ENCODE measurements around the gene TMEM62. TPM values are rescaled to one million over a fixed set of nuclear protein-coding genes. Genes with fewer than 3 reads are reported as not detected.

Gene TMEM62
- total RNA-seq, 1 donor from 2014 or later = 19.1 TPM

GRCh38 chr15:43232289-43232874 is 99.0 kb downstream of the TMEM62 start:
- no peak for DNase-seq
- no peaks in the 10 kb centered on the region for H3K36me3 Mint-ChIP-seq (ENCODE audit: unreplicated experiment)
- peaks cover 5% of the 10 kb centered on the region for H3K27me3 Mint-ChIP-seq (ENCODE audit: unreplicated experiment)
- no peak overlapping the region for H3K4me3 Mint-ChIP-seq (ENCODE audit: unreplicated experiment)
- no peak for TF ChIP-seq CTCF (IDR thresholded peaks at IDR 0.05; ENCODE audit: partially characterized antibody, unreplicated experiment)
- H3K4me1 Mint-ChIP-seq (ENCODE audit: low read depth, unreplicated experiment) = no peaks in the 10 kb centered on the region
- no peaks in the 10 kb centered on the region for H3K9me3 Mint-ChIP-seq (ENCODE audit: unreplicated experiment)
- H3K27ac Mint-ChIP-seq (ENCODE audit: unreplicated experiment) = no peak overlapping the region

Other genes starting within 250 kb of the TMEM62 start
- gene TTBK2, start 212.8 kb upstream of the TMEM62 start, total RNA-seq (ENCODE audit: unreplicated experiment) = 47.8 TPM
- gene UBR1, start 27.5 kb upstream of the TMEM62 start, total RNA-seq (ENCODE audit: unreplicated experiment) = 39.9 TPM
- 86.8 TPM for gene CCNDBP1, start 51.8 kb downstream of the TMEM62 start, total RNA-seq (ENCODE audit: unreplicated experiment)
- not detected for gene EPB42, start 87.4 kb downstream of the TMEM62 start, total RNA-seq (ENCODE audit: unreplicated experiment)
- gene TGM5, start 133.3 kb downstream of the TMEM62 start, total RNA-seq (ENCODE audit: unreplicated experiment) = not detected
- gene TGM7, start 168.7 kb downstream of the TMEM62 start, total RNA-seq (ENCODE audit: unreplicated experiment) = not detected
- gene LCMT2, start 197.0 kb downstream of the TMEM62 start, total RNA-seq (ENCODE audit: unreplicated experiment) = 8.0 TPM
- 118 TPM for gene ZSCAN29, start 237.5 kb downstream of the TMEM62 start, total RNA-seq (ENCODE audit: unreplicated experiment)
- 29.9 TPM for gene TUBGCP4, start 237.5 kb downstream of the TMEM62 start, total RNA-seq (ENCODE audit: unreplicated experiment)

All from glutamatergic neuron (in vitro differentiated cells).